Right renal cortex interstitium (tissue), 3 donors: ENCODE results near the gene TTC39C. TPM values are rescaled to one million over a fixed set of nuclear protein-coding genes. Genes with fewer than 3 reads are reported as not detected.
"Not testable (repeated sequence)": the region's sequence is repeated elsewhere in the genome, so short reads cannot be mapped to it uniquely, and the experiment has no call there.

Source experiments
- DNase-seq, 3 donors: peaks; one replicate each; pipeline ENCODE4 v3.0.0-alpha.2; 2013; ENCODE audit warnings: low read depth in 3 of 3, low spot score in 2 of 3
- polyA plus RNA-seq, 3 donors: library from polyadenylated mRNA; unstranded; fragments of 120-200 nt; gene quantifications; one replicate each; pipeline ENCODE4 v1.2.1, GENCODE V29; 2013; ENCODE audit not compliant: insufficient read length in 3 of 3

The TTC39C gene
- polyA plus RNA-seq, 3 donors = 6.9 to 9.3 (median 6.9) TPM

DNA sequence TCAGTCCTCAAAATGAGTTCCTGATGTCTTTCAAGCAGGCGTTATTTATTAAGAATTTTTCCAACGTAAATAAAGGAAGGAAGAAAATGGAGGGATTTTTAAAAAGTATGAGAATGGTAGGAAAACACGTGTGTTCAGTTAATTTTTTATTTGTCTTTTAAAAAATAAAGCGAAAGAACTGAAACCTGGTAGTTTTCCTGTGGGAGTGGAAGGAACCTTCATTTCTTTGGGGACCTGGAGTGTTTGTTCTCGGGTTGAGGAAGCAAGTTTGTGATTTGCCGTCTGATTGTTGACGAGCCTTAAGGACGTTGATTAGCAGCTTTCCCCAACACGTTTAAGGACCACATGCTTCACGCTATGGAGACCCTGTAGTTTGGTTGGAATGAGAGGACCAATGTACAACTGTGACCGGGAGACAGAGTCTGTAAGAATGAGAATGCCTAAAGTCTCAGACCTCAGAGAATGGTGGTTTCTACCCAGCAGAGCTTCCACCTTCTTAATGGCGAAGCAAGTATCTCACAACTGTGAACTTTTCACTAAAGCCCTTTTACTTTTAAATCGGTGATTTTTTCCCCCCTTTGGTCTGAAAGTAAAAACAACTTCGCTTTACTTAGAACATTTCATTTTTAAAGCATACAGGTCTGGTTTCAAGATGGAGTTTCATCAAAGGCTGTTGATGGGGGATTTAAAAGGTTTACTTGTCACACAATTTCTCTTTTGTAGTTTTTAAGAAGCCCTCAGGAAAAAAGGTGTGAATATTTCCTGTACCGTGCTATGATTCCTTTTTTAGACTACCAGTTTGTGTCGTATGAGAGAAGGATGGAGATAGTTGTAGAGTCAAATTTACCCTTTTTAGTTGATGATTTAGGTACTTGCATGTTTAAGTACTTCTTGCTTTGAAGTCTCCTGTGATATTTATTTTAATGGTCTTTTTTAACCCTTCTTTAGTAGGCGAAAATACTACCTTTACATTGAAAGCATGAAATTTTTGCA is 1.4 kb downstream of the TTC39C start:
- no peak for DNase-seq

GRCh38 chr18:24016643-24017042 is 2.1 kb downstream of the TTC39C start:
- no peak for DNase-seq

GRCh38 chr18:24018299-24018886 is 3.8 kb downstream of the TTC39C start:
- no peak for DNase-seq

GRCh38 chr18:24019641-24020331 is 5.2 kb downstream of the TTC39C start:
- no peak for DNase-seq

GRCh38 chr18:24021505-24021904 is 7.0 kb downstream of the TTC39C start:
- no peak for DNase-seq

DNA sequence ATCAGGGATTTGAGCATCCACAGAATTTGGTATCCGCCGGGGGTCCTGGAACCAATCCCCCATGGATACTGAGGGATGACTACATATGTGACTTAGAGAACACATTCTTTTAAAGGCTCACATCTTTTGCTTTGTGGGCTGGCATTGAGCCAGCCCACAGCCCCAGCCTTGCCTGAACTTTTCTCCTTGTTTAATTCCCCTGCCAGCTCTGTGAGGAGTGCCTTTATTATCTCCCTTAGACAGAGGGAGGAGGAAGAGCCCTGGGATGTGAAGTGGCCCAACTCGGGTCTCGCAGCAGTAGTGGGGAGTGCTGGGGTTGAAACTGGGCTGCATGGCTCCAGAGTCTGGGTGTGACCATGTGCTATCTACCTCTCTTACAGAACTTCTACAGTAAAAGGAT is 7.6 kb downstream of the TTC39C start:
- DNase-seq = no peak

- DNase-seq = no peak
Measured at GRCh38 chr18:24023185-24023814, 8.7 kb downstream of the TTC39C start.

GRCh38 chr18:24024425-24024824 is 9.9 kb downstream of the TTC39C start:
- DNase-seq = no peak

GRCh38 chr18:24026457-24026856 is 11.9 kb downstream of the TTC39C start:
- DNase-seq = no peak

- no peak for DNase-seq
Measured at GRCh38 chr18:24027156-24027827, 12.7 kb downstream of the TTC39C start.

DNA sequence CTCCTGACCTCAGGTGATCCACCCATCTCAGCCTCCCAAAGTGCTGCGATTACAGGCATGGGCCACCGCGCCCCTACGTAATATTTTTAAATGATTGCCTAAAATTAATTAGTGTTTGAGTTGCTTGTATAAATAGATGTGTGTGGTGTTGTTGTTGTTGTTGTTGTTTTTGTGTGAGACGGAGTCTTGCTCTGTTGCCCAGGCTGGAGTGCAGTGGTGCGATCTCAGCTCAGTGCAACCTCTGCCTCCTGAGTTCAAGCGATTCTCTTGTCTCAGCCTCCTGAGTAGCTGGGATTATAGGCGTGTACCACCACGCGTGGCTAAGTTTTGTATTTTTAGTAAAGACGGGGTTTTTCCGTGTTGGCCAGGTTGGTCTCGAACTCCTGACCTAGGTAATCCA is 14.4 kb downstream of the TTC39C start:
- not testable (repeated sequence) for DNase-seq

DNA sequence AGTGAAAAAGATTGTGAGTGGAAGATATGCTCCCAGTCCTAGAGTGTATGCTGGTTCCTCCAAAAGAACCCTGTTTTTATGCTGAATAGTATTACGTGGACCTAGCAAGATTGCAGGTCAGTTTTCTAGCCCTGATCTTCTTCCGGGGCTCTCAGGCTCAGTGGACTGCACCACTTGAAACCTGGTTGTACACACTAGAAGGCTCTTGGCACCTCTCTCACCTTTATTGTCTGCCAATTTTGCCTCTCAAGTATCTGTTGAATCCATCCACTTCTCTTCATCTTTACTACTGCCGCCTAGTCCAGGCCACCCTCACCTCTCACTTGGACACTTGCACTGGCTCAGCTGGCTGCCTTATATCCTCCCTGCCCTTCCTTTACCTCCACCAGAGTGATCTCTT is 16.8 kb downstream of the TTC39C start:
- DNase-seq = no peak

DNA sequence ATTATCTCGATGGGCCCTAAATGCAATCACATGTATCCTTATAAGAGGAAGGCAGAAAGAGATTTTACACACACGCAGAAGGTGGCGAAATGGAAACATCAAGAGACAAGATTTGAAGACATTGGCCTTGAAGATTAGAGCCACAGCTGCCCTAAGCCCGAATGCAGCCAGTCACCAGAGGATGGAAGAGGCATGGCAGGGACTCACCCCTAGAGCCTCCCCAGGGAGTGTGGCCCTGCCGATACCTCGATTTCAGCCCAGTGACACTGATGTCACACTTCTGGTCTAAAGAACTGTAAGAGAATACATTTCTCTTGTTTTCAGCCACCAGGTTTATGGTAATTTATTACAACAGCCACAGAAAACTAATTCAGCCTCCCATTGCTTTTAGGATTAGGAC is 17.4 kb downstream of the TTC39C start:
- no peak for DNase-seq

DNA sequence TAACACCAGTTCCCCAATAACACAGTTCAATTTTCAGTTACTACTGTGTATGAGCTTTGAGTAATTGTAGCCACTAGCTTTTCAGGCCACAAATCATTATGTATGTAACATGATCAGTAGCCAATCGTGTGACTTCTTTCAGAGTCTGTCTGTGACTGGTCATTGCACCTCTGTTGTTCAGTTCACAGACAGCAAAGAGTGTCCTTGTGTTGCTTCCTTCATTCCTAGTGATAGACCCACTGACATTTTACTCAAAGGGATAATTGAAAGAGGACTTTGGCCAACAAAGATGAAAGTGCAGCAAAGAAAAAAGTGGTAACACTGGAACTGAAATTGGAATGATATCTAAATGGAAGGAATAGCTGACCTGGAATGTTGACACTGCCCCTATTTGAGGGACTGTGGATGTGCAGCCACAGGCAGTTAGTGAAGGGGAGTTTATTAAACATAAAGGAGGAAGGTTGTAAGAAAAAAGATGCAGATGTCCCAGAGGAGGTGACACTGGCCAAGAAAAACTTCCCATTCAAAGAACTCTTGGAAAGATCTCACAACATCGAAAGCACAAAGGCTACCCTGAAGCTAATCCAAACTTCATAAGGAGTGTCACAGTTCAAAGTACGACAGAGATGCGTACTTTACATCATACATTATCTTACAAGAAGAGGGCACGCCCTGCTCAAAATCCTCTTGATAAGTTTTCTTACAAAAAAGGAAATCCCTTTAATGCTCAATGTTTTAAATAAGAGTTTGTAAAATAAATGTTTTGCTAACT is 19.3 kb downstream of the TTC39C start:
- no peak for DNase-seq

- no peak for DNase-seq
Measured at GRCh38 chr18:24035316-24035715, 20.8 kb downstream of the TTC39C start.

DNA sequence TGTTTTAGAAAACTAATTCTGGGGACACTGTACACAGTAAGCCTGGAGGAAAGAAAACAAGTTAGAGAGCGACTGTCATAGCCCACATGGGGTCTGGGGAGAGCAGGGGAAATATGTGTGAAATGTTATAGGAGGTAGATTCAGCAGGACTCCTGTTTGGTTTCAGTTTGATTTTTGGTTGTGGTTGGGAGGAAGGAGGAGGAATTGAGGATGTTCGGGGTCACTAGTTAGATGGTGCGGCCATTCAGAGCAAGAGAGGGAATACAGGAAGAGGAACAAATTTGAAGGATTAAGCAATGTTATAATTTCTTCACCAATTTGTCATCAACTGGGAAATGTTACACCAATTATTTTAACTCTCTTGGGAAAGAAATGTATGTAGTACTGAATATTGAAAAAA is 25.1 kb downstream of the TTC39C start:
- no peak for DNase-seq

DNA sequence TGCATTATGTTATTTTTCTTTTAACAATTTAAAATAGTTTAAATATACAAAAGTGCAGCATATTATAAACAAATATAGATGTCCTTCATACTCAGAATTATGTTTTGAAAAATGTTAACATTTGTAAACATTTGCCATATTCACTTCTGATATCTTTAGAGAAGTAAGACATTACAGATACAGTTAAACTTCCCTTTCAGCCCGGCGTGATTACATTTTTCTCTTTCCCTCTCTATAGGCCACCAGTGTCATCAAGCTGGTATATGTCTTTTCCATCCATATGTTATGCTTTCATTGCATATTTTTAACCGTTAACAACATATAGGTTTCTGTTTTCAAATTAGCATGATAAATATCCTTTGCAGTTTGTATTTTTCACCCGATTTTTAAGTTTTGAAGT is 27.1 kb downstream of the TTC39C start:
- no peak for DNase-seq

GRCh38 chr18:24043403-24043802 is 28.8 kb downstream of the TTC39C start:
- DNase-seq = no peak

- no peak for DNase-seq
Measured at GRCh38 chr18:24048261-24048660, 33.7 kb downstream of the TTC39C start.

GRCh38 chr18:24049142-24049541 is 34.6 kb downstream of the TTC39C start:
- no peak for DNase-seq
